Skin of body (tissue), 2 donors: Measurements from ENCODE around the gene SIM1. TPM values are rescaled to one million over a fixed set of nuclear protein-coding genes. Genes with fewer than 3 reads are reported as not detected.

Source experiments
- DNase-seq: peaks from one replicate; lab custom pipeline; 2025; lab: John Stamatoyannopoulos, UW
- total RNA-seq: library from RNA; depleted of rRNA; stranded (reverse); fragments of >200 nt; gene quantifications from one replicate; pipeline ENCODE4 v1.2.3, GENCODE V29; 2014

Gene SIM1
- total RNA-seq, 1 donor from 2014 or later: 2.5 TPM

DNA sequence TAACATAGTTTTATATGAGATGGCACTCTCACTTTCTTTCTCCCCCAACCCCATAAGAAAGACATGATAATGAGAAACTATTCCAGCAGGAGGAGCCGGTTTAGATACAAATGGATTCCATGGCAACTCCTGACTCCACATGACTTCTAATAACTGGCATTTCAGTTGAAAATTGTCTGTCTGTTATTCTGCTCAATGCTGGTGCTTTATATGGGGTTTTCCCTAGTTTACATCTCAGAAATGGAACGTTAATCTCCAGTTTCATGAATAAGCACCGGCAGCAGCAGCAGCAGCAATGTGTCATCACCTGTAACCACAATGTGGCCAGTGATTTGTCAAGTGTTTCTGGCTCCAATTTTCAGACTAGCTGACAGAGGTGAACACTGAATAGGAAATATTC lies 8.0 kb upstream of the SIM1 start:
- DNase-seq: no peak

GRCh38 chr6:100470422-100471120 lies 5.8 kb upstream of the SIM1 start:
- DNase-seq: no peak

- no peak for DNase-seq
Observed at GRCh38 chr6:100469101-100469859, 4.6 kb upstream of the SIM1 start.

- no peak for DNase-seq
Observed at GRCh38 chr6:100468016-100468622, 3.4 kb upstream of the SIM1 start.

DNA sequence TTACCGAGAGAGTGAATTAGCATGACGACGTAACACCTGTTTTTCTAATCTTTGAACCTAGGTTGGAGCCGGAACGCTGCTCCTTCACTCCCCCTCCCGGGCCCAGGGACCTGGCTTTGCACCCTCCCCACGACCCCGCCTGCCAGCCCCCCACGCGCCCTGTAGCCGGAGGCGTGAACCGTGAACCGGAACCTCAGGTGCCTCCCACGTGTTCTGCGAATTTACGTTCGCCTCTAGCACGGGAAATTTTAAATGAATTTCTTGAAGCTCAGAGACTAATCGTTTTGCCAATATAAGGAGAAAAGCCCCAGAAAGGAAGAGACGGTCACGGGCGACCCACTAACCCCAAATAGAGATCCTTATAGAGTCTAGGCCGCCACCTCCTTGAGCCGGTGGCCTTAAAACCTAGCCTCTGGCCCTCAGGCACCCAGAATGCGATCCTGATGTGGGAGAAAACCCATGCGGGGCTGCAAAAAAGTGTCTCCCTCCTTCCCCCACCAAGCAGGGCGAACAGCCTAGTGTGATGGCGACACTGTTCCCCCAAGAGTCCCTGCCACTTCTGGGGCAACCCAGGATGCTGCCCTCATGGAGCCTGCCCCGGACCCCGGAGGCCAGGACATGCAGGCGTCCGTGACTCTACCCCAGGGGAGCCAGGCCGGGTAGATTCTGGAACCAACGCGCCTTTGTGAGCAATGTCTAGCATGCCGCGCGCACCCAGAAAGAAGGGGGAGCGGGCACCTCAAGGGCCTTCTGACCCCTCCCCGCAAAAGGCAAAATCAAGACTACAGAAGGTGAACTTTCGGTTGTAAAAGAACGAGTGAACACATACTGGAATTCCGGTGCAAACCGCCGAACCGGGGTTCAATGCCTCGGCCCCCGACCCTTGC lies 2.7 kb upstream of the SIM1 start:
- no peak for DNase-seq

DNA sequence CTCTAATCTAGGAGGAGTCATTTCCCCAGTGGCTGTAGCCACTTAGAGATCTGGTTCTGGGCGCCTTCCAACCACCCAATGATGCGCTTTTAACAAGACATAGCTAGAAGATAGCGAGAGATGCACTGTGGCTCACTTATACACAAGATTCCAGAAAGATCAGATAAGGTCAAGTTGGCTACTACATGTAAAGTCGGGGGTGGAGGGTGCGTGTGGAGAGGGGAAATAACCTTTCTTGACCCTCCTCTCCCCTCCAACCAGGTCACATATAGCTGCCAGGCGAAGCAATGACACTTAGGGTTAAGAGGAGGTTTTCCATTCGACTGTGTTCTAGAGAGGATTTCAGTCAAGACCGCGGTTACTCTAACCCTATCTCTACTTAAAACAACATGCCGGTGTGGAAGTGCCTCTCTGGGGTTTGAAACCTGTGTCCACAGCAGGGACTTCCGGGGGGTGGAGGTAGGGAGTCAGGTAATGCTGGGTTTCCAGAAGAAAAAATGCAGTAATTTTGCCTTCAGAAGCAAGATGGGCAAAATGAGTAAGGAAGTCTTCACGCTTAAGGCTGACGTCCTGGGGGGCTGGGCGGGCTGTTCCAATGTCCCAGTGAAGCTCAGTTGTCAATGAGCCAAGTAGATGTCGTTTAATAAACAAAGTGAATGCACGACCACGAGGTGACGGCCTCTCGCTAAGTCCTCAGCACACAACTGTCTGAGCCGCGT lies 1.8 kb upstream of the SIM1 start:
- no peak for DNase-seq

- DNase-seq: peak; percentile 43
Observed at GRCh38 chr6:100465701-100466409, 1.1 kb upstream of the SIM1 start.

DNA sequence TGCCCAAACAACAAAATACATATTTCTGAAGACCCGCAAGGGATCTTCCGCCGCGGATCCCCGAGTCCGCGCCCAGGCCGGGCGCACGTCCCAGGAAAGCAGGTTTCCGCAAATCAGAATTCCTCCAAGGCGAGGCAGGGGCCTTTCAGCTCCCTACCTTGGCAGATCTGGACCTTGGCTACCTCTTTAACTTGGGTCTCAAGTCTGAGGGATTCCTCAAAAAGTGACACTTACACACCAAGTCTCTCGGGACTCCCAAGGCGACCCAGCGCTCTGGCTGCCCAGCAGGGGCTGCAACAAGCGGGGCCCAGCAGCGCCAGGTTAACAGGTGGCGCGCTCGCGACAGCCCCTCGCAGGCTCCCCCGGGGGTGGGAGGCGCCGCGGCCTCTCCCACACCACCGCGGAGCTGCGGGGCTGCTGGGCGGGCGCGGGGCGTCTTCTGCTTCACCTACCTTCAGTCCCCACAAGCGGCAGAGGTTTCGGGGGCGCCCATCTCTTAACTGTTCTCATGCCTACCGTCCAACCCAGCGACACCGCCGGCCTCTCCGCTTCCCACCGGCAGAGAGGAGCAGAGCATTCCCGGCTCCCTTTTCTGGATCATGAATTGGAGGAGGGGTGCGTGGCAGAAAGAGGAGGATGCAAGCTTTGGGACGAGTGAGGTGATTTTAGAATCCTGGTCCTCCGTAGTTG lies 414 bp downstream of the SIM1 start:
- DNase-seq: no peak

DNA sequence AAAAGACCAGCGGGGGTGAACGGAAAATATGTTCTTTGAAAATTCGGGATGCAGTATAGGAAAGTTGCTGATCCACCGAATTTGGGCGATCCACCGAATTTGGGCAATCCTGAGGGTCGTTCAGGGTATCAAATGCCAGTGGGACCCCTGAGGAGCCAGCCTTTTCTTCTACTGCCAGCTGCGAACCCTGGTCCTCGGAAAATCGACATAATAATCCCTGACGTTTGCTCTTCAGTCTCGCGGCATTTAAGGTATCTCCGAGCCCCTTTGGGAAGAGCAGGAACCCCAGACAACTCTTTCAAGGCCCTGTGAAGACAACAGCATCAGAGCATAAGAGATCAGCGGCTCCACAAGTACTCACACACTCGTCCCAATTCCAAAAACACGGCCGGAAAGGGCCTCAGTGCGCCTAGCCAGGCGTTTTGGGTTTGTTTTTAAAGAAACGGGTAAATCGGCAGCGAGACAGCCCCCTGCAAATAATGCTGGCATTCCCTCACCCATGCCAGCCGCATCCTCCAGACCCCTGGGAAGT lies 1.0 kb downstream of the SIM1 start:
- DNase-seq: no peak

DNA sequence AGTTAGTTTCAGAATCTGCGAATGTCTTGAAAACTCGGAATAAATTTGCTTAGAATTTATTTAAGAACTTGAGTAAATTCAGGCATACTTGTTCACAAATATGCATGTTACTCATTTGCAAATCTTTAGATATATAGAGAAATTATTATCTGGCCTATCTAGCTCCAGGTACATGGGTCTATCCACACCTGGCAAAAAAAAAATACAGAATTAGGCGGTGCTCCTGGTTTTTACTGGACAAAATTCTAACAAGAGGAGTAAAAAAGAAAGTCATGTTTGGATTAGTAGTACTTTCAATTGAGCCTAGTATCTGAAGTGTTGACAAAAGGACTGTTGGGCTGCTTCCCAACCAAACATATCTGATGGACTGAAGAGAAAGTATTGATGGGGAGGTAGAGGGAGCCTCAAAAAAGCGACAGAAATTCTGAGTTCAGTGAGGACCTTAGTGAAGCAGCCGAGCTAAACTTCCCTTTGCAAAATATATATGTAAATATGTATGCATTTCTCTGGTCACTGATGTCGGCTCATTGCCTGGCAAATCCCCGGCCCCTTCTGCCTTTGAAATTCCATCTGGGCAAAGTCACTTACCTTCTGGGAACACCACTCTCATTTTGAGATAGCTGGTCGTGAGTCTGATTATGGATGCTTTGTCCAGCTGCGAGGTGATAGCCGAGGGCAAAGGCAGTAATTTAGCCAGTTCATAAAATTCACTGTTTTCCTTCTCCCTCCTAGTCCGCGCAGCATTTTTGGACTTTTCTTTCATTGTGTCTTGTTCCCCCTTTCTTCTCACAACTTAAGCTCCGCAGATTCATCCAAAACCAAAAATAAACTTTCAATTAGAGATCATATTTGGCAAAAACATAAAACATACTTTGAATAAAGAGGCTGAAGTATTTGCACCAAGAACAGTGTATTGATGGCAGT lies 1.8 kb downstream of the SIM1 start:
- DNase-seq: no peak

GRCh38 chr6:100461917-100462705 lies 2.6 kb downstream of the SIM1 start:
- DNase-seq: peak; percentile 49

- DNase-seq: peak; percentile 17
Observed at GRCh38 chr6:100461278-100461916, 3.3 kb downstream of the SIM1 start.

GRCh38 chr6:100460650-100461204 lies 4.0 kb downstream of the SIM1 start:
- DNase-seq: peak; percentile 30

DNA sequence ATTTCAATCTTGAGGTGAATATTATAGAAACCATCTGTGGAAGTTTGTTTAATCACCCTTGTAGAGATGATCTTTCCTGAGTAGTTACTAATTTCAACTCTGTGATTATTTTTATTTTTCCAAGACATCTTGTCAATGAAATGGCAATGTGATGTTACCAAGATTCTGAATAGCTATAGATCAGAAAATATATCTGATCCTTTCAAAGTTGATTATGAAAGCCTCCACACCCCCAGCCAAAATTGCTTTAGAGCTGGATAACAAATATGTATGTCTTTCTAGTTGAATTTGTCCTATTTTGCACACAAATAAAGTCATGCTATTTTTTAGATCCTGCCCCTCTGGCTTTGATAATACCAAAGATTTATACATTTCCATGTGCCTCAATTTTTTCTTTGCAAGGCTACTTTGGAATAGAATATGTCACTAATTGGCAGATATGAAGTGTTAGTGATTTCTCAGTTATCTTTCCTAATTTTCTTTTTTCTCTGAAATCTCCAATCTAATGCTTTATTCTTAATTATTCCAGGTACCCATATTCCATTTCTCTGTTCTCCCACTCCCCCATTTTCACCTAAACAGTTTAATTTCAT lies 5.0 kb downstream of the SIM1 start:
- peak; percentile 14 for DNase-seq

DNA sequence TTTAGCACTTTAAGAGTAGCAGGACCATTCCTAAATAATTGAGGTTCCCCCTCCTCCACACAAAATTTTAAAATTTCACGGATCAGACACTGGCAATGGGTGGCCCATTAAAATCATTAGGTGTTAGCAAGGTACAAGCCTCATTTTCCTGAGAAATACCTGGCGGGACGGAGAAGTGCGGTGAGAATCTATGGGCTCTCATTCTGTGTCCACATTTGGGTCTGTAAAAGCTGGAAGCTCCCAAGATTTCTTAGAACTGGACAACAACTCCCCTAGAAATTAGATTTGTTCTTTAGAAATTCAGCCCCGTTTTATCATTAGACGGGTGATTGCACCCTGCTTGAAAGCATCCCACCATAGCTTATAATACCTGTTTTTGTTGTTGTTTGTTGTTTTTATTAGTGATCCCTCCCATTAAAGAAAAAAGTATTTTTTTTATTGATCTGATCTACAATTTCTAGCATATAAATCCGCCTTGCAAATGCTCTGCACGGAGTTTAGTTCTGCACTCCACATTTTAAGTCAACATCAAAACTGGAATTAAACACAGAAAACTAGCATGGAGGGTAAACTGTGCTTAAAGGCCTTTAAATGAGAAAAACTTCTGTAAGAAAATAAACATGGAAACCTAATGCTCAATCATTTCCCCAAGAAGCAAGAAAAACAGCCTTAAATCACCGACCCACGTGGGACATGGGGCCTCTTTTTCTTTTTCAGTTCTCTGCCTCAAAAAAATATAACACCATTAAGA lies 5.7 kb downstream of the SIM1 start:
- DNase-seq: no peak
